COLO668 (cell line): ENCODE results near the gene AGRN.
"Not testable (repeated sequence)": the region's sequence is repeated elsewhere in the genome, so short reads cannot be mapped to it uniquely, and the experiment has no call there.

Source experiments
- DNase-seq: peaks from one replicate; lab custom pipeline; 2025; ENCODE audit not compliant: unreplicated experiment; lab: John Stamatoyannopoulos, UW

The AGRN gene

DNA sequence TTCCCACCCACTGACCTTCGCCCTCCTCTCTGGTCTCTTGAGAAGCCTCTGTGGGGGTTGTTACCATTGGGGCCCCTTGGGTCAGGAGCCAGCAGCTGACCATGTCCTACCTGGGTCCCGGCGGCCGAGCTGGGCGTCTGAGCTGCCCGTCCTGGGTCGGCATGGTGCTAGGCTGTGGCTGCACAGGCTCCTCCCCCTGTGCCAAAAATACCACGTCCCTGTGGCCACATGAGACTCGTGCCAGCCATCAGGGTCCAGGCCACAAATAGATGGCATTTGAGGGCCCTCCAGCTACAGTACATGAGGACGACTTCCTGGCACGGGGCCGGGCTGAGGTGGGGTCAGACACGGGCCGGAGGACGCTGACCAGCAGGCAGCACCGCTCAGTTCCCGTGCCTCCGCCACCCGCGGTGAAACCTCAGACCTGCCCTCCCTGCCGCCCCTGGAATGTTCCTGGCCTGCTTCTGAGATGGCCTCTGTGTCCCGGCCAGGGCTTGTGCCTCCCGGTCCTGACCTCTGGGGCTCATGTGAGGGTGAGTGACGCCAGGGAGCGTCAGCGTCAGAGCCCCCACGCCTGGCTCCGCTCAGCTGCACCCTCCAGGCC lies 37.9 kb upstream of the AGRN start, which contains the start of gene PERM1:
Gene PERM1 (minus strand): TSS at position 139 of the 604 bp plus-strand sequence. CDS start 1,064 bp downstream, outside the sequence.
- DNase-seq: no peak

DNA sequence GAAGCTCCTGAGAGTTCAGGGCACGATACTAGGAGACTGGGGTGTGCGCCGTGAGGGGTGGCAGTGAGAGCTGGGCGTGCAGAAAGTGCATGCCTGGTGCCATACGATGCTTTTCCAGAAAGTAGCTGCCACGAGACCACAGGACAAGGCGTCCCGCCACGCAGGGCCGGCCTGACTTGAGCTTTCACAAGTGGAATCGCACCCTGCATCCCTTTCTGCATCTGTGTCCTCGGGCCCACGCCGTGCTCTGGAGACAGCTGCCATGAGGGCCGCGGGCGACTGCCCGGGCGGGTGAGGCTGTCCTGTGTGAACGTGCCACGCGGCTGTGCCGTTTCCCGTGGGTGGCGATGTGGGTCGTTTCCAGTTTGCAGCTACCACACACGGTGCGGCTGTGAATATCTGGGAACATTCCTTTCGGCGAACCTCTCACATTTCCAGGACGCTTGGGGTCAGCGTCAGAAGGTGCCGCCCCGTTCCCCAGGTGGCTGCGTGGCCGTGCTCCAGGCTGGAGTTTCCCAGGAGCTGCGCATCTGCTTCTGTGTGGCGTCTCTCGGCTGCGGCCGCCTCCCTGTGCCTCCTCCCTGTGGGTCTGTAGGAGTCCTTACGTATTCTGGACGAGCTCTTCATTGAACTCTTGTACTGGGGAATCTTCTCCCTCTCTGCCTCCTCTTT lies 37.0 kb upstream of the AGRN start:
- DNase-seq: peak; percentile 38

DNA sequence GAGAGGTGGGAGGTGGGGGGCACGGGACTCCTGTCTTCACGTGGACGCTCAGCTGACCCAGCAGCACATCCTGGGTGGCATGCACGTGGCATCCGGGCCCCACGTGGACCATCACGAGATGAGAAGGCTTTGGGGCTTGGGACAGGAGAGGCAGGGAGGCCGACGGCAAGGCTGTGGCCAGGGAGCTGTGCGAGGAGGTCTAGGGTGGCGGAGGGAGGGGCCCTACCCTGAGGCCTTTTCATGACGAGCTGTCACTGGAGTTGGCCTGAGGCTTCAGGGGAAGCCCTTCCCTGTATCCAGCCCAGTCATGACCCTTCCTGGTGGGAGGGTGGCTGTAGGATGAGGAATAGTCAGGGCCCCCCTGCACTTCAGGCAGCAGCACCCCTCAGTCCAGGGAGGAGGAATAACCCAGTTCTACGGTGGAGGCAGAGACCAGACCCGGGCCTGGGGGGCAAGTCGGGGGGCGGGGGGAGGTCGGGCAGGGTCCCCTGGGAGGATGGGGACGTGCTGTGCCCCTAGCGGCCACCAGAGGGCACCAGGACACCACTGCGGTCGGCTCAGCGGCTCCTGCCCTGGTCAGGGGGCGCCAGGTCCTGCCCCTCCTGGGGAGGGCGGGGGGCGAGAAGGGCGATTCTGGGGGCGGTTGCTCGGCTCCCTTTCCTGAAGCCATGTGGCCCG lies 36.0 kb upstream of the AGRN start:
- peak; percentile 52 for DNase-seq

DNA sequence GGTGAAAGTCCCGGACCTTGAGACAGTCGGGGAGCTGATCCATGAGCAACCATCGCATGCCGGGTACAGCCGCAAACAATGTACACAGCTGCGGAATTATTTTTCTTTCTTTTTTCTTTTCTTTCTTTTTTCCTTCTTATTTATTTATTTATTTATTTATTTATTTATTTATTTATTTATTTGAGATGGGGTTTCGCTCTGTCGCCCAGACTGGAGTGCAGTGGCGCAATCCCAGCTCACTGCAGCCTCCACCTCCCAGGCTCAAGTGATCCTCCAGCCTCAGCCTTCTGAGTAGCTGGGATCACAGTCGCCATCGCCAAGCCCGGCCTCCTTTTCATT lies 35.5 kb upstream of the AGRN start:
- no peak for DNase-seq

DNA sequence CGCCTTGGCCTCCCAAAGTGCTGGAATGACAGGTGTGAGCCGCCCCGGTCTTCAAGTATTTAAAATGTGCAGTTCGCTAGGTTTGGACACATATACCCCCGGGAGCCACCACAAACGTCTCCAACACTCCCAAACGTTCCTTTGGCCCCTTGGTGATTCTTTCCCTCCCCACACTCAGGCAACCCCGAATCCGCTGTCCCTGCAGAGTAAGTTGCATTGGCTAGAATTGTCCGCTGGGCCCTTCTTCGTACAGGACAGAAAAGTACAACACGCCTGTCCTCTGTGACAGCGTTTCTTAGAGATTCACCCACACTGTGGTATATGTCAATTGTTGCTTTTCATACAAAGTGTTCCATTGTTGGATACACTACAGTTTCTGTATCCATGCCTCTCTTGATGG lies 34.8 kb upstream of the AGRN start:
- DNase-seq: no peak

DNA sequence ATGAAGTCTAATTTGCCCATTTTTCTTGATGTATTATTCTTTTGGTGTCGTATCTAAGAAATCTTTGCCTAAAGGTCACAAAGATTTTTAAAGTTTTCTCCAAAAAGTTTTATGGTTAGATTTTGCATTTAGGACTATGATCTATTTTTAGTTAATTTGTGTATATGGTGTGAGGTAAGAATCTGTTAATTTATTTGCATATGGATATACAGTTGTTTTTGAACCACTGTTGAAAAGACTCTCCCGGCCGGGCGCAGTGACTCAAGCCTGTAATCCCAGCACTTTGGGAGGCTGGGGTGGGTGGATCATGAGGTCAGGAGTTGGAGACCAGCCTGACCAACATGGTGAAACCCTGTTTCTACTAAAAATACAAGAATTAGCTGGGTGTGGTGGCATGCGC lies 31.9 kb upstream of the AGRN start:
- DNase-seq: not testable (repeated sequence)

DNA sequence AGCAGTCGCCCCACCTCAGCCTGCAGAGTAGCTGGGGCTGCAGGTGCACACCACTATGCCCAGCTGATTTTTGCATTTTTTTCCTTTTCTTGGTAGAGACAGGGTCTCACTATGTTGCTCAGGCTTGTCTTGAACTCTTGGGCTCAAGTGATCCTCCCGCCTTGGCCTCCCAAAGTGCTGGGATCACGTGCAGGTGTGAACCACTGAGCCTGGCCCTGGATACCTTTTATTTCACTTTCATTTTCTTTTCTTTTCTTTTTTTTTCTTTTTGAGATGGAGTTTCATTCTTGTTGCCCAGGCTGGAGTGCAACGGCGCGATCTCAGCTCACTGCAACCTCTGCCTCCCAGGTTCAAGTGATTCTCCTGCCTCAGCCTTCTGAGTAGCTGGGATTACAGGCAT lies 28.6 kb upstream of the AGRN start:
- DNase-seq: not testable (repeated sequence)

DNA sequence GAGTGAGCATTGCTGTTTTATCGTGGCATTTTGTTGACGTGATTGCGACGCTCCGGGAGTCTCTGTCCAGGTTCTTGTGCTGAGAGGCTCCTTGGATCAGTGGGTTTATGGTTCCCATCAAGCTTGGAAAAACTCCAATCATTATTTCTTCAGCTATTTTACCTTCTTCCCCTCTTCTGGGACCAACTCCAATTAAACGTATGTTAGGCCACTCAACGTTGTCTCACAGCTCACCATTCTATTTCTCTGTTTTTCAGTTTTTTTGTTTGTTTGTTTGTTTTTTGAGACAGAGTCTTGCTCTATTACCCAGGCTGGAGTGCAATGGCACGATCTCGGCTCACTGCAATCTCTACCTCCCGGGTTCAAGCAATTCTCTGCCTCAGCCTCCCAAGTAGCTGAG lies 28.0 kb upstream of the AGRN start:
- no peak for DNase-seq

DNA sequence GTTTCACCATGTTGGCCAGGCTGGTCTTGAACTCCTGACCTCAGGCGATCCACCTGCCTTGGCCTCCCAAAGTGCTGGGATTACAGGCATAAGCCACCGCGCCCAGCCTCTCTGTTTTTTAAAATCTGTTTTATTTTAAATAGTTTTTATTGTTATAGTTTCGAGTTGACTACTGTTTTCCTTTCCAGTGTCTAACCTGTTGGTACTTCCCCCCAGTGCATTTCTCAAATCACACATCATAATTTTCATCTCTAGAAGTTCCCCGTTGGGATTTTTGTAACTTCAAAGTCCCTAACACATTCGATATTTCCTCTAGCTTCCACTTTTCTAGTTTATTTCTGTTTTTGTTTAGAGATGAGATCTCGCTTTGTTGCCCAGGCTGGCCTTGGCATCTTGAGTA lies 27.6 kb upstream of the AGRN start:
- no peak for DNase-seq

DNA sequence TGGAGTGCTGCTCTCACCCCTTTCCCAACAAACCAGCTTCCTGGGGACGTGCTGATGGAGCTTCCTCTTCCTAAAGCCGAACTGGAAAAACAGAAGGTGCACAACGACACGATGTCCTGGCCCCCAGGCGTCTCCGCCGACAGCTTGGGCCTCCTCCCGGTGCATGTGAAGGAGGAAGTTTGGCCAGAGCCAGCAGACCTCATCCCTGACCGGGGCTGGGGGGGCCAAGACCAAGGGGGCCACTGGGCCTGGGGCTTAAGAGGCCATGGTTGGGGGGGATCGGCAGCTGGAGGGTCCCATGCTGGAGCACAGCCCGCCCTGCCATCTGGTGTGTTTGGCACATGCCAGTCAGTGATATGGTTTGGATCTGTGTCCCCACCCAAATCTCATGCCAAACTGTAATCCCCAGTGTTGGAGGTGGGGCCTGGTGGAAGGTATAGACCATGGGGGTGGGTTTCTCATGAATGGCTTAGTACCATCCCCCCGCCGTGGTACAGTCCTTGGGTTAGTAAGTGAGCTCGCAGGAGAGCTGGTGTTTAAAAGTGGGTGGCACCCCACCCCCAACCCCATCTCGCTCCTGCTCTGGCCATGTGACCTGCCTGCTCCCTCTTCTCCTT lies 26.4 kb upstream of the AGRN start:
- DNase-seq: no peak

DNA sequence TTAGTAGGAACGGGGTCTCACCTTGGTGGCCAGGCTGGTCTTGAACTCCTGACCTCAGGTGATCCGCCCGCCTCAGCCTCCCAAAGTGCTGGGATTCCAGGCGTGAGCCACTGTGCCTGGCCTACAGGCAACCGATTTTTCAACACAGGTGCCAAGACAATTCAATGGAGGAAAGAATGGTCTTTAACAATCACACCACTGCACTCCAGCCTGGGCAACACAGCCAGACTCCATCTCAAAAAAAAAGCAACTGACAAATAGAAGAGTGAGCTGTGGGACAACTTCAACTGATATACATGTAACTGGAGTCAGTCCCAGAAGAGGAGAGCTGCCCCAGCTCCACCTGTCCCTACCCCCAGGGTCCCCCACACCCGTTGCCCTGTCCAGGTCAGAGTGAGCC lies 25.4 kb upstream of the AGRN start:
- not testable (repeated sequence) for DNase-seq

DNA sequence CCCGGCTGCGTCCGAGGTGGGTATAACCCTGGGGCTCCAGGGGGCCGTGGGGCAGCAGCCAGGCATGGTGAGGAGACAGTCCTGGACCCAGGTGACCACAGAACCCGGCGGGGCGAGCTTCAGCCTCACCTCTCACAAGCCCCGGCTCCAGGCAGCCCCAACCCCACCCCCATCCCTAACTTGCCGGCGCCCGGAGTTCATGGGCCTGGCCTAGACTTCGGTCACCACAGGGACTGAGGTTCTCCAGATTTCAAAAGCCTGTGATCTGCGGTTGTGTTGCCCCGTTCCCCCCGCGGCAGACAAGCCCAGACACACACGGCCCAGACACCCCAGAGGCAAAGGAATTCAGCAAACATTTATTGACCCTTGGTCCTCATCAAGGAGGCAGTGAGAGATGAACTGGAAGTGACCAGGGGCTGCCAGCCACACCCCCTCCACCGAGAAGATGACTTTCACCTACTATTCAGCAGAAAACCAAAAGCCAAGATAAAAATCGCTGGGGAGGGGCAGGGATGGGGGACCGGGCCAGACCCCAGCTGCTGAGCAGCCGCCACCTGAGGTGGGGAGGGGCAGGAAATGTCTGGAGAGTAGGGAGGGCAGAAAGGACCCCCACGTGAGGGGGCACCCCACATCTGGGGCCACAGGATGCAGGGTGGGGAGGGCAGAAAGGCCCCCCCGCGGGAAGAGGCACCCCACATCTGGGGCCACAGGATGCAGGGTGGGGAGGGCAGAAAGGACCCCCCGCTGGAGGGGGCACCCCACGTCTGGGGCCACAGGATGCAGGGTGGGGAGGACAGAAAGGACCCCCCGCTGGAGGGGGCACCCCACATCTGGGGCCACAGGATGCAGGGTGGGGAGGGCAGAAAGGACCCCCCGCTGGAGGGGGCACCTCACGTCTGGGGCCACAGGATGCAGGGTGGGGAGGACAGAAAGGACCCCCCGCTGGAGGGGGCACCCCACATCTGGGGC lies 24.0 kb upstream of the AGRN start:
- no peak for DNase-seq

DNA sequence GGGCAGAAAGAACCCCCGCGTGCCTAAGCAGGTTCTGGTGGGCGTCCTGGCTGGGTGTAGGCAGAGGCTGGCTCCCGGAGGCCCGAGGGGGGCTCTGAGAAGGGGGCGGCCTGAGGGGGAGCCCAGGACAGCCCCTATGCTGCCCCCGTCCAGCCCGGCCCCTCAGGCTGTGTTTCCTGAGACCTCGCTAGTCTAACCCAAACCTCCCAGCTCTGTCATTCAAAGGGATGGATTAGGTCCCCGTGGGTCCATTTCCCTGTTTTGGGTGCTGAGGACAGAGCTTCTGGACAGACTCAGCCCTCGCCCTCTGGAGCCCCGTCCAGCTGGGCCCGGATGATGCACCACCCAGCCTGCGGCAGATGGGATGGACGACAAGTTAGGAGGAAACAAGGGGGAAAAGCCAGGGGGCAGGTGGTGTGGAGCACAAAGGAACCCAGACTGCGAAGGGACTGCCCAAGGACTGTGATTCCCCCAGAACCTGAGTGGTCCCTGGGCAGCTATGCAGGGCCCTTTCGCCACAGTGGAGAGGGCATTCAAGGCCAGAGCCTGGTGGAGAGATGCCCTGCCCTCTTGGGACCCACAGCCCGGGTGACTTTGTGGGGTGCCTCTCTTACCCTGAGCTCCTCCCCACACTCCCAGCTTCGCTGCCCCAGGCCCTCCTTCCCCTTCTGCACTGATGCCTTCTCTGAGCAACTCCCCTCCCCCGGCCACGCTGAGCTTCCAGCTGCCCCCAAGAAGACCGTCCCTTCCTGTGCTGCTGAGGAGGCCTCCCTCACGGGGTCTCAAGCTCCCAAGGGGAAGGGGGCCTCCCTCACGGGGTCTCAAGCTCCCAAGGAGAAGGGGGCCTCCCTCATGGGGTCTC lies 22.8 kb upstream of the AGRN start:
- no peak for DNase-seq

DNA sequence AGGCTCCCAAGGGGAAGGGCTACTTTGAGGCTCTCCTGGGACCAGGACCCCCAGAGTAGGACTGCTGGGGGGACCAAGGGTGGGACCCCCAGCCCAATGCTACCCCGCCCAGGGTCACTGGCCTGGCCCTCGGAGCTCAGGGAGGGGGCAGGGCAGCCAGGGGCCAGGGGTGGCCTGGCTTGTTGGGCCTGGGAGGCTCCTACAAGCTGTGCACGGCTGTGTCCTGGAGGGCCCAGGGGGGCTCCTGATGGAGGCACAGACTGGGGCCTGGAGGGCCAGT lies 22.3 kb upstream of the AGRN start:
- no peak for DNase-seq

DNA sequence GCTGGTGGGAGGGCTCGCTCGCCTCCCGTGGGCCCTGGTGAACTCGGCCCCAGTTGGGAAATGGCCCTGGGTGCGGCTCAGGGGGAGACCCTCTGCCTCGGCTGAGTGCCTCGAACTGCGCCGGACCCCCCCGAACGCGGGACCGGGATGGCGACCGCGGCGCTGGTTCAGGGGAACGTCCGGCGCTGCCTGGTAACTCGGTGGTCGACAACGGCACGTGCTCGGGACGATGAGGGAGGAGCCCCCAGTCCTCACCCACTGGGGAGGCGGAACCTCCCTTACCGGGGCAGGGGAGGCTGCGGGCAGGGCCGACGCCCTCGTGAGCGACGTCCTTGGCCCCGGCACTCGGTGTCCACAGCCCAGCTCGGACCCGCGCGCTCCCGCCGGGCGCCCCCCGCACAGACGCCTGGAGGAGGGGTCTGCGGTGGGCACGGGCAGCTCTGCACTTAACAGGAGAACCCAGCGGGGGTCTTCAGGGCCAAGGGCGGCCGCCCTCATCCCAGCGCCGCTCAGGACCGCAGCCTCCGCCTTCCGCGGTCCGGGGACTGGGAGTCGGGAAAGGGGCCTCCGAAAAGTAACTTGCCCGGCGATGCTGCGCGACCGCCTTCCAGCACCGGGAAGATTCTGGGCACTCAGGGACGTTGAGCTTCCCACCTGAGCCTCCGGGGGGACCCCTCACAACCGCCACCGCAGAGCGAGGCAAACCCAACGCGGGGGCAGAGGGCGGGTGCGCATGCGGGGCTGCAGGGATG lies 21.8 kb upstream of the AGRN start:
- DNase-seq: no peak

DNA sequence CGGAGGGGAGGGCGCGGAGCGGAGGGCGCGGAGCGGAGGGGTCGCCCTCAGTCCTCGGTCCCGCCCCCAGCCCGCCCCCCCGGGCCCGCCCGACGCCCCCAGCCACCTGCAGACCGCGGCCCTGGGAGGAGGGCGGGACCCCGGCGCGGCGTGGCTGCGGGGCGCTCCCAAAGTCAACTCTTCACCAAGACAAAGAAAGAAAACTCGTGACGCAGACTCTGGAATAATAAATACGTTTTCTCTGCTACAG lies 21.2 kb upstream of the AGRN start:
- DNase-seq: no peak

DNA sequence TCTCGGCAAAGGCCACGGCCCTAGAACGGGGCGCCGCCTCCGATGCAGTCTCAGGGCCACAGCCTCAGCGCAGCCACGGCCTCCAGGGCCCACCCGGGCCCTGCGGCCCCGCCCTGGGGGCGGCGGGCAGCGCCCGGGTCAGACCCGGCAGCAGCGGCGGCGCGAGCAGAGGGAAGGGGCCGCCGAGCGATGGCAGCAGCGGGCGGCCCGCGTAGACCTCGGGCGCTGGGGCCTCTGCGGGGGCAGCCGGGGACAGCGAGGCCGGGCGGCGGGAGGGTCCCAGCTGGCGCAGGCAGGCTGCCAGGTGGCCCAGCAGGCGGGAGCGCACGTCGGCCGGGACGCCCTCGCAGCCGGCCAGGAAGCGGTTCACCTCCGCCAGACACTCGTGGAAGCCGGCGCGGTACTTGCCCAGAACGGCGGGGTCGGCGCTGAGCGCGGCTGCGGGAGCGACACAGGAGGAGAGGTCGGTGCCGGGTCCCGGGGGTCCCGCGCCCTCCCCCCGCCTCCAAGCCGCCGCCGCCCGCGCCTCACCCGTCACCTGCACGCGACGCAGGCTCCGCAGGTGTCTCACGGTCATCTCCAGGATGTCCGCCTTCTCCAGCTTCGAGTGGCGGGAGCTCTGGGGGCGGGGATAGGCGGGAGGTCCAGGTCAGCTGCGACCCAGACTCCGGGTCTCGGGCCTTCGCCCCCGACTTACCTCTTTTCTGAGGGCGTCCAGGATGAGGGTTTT lies 20.8 kb upstream of the AGRN start:
- DNase-seq: peak; percentile 88

DNA sequence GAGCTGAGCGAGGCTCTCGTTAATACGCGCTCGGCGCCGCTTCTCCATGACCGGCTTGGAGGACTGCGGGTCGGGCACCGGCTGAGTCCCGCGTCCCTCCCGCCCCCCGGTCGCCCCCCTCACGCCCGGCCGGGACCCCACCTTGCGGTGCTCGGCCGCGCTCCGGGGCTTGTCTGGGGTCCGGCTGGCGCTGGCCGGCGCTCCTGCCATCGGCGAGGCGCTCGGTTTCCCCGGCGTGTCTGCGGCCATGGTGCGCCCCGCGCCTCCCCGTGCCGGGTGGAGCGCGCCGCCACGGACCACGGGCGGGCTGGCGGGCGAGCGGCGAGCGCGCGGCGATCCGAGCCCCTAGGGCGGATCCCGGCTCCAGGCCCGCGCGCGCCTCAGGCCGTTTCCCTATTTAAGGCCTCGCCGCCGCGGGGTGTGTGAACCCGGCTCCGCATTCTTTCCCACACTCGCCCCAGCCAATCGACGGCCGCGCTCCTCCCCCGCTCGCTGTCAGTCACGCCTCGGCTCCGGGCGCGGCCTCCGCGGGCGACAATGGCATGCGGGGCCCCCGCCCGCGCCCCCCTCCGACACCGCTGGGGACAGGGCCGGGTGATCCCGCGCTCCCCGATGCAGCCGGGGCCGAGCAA lies 20.1 kb upstream of the AGRN start, which contains the start of gene HES4:
Gene HES4 (minus strand): TSS at position 373 of the 632 bp plus-strand sequence. CDS start 124 bp downstream, at position 249.
- peak; percentile 98 for DNase-seq
